H1 (cell line): ENCODE results near the gene GMIP. TPM values are rescaled to one million over a fixed set of nuclear protein-coding genes. Genes with fewer than 3 reads are reported as not detected.

ENCODE experiments used
- CTCF ChIA-PET: fragments of 300-600 bp; sonication (Branson Sonifier 250); formaldehyde crosslinking; loops from one replicate; lab custom pipeline; 2021; ENCODE audit not compliant: partially characterized antibody; lab: Charles Lee
- POLR2A ChIA-PET: fragments of 300-600 bp; sonication (Branson Sonifier 250); formaldehyde crosslinking; loops from one replicate; lab custom pipeline; 2021; ENCODE audit warnings: inconsistent platforms; ENCODE audit not compliant: partially characterized antibody; lab: Charles Lee
- DNase-seq, 2 experiments: peaks; one replicate each; pipeline versions ENCODE4 v3.0.0 to v3.0.0-alpha.2; 2010 to 2022; ENCODE audit warnings: low spot score in 2 of 2, low read depth in 1 of 2, mixed read lengths in 1 of 2
- FAIRE-seq: peaks from 2 replicates; lab custom pipeline; 2011; peaks lifted over from hg19 to GRCh38; lab: Jason Lieb, UNC
- H2AFZ ChIP-seq: 2 replicates; pipeline ENCODE4 v1.8.1; 2012; ENCODE audit warnings: low read length, inconsistent platforms
- H2AK5ac ChIP-seq: 2 replicates; pipeline ENCODE4 v1.6.1; 2013; ENCODE audit warnings: low read depth, low read length
- H2BK120ac ChIP-seq: replicated peaks from 2 replicates; pipeline ENCODE3; 2013; ENCODE audit warnings: low read depth, low read length, inconsistent platforms
- H2BK12ac ChIP-seq: 2 replicates; pipeline ENCODE4 v1.6.1; 2013; ENCODE audit warnings: low read depth, low read length
- H2BK15ac ChIP-seq: 2 replicates; pipeline ENCODE4 v1.6.1; 2013; ENCODE audit warnings: low read length
- H2BK20ac ChIP-seq: 2 replicates; pipeline ENCODE4 v1.6.1; 2013; ENCODE audit warnings: low read length
- H2BK5ac ChIP-seq: 2 replicates; pipeline ENCODE4 v1.6.1; 2013; ENCODE audit warnings: low read depth, low read length
- H3K14ac ChIP-seq: 2 replicates; pipeline ENCODE4 v1.6.1; 2013; ENCODE audit warnings: inconsistent platforms; ENCODE audit not compliant: insufficient read length
- H3K18ac ChIP-seq: 2 replicates; pipeline ENCODE4 v1.6.1; 2013; ENCODE audit warnings: low read length; ENCODE audit errors: extremely low read depth
- H3K23ac ChIP-seq: 2 replicates; pipeline ENCODE4 v1.6.1; 2013; ENCODE audit warnings: inconsistent platforms; ENCODE audit not compliant: insufficient read length
- H3K23me2 ChIP-seq: 2 replicates; pipeline ENCODE4 v1.6.1; 2013; ENCODE audit warnings: low read depth, low read length
- H3K27ac ChIP-seq: 2 replicates; pipeline ENCODE4 v1.6.1; 2011; ENCODE audit warnings: low read depth, low read length, inconsistent platforms
- H3K27me3 ChIP-seq, 4 experiments: replicated peaks in 1 of 4; 1 replicate in 1 of 4; 2 replicates in 3 of 4; pipeline versions ENCODE4 v1.6.1 to v1.8.1; 2011 to 2013; ENCODE audit warnings: low read length in 3 of 4, mild to moderate bottlenecking in 3 of 4, inconsistent platforms in 2 of 4, mixed read lengths in 2 of 4, moderate library complexity in 1 of 4; ENCODE audit not compliant: control insufficient read depth in 3 of 4, insufficient read depth in 3 of 4; ENCODE audit errors: extremely low read depth in 1 of 4
- H3K36me3 ChIP-seq, 4 experiments: 2 replicates each; pipeline versions ENCODE4 v1.6.1 to v1.8.1; 2011 to 2013; ENCODE audit warnings: mild to moderate bottlenecking in 4 of 4, low read length in 3 of 4, moderate library complexity in 2 of 4, control low read depth in 1 of 4, inconsistent platforms in 1 of 4; ENCODE audit not compliant: insufficient read depth in 4 of 4, control insufficient read depth in 2 of 4
- H3K4ac ChIP-seq: replicated peaks from 2 replicates; pipeline ENCODE3; 2013; ENCODE audit warnings: low read length, low read depth, mixed read lengths, inconsistent platforms; ENCODE audit not compliant: insufficient read length
- H3K4me1 ChIP-seq, 4 experiments: replicated peaks in 1 of 4; 1 replicate in 1 of 4; 2 replicates in 3 of 4; pipeline versions ENCODE4 v1.6.1 to v1.8.1; 2011 to 2013; ENCODE audit warnings: low read length in 3 of 4, inconsistent platforms in 2 of 4, mixed read lengths in 1 of 4; ENCODE audit not compliant: insufficient read depth in 4 of 4, control insufficient read depth in 3 of 4
- H3K4me2 ChIP-seq, 2 experiments: 2 replicates each; pipeline versions ENCODE4 v1.6.1 to v1.8.1; 2011 to 2013; ENCODE audit warnings: low read depth in 2 of 2, low read length in 2 of 2, control low read depth in 1 of 2, inconsistent platforms in 1 of 2, mild to moderate bottlenecking in 1 of 2; ENCODE audit not compliant: insufficient read depth in 1 of 2
- H3K4me3 ChIP-seq, 4 experiments: fragments of 200-600, 300-600 bp in 1 of 4; sonication (generic), shearing (Covaris generic), sonication (Bioruptor Twin) in 1 of 4; 2 replicates each; pipeline versions ENCODE4 v1.5.1 to v1.8.1; 2011 to 2016; ENCODE audit warnings: low read length in 4 of 4, low read depth in 3 of 4, control low read depth in 2 of 4, inconsistent platforms in 2 of 4, mild to moderate bottlenecking in 2 of 4, mixed read lengths in 1 of 4, moderate library complexity in 1 of 4; ENCODE audit not compliant: insufficient read depth in 2 of 4; ENCODE audit errors: extremely low read depth in 1 of 4
- H3K56ac ChIP-seq: replicated peaks from 2 replicates; pipeline ENCODE3; 2013; ENCODE audit warnings: low read depth, mild to moderate bottlenecking, mixed read lengths, low read length, inconsistent platforms; ENCODE audit not compliant: insufficient read length
- H3K79me1 ChIP-seq: 2 replicates; pipeline ENCODE4 v1.6.1; 2013; ENCODE audit warnings: low read depth, low read length, control low read depth
- H3K79me2 ChIP-seq, 2 experiments: 2 replicates each; pipeline versions ENCODE4 v1.6.1 to v1.8.1; 2012 to 2013; ENCODE audit warnings: low read length in 2 of 2, mild to moderate bottlenecking in 2 of 2, inconsistent platforms in 1 of 2; ENCODE audit not compliant: insufficient read depth in 2 of 2, control insufficient read depth in 1 of 2
- H3K9ac ChIP-seq, 4 experiments: replicated peaks in 1 of 4; 1 replicate in 1 of 4; 2 replicates in 3 of 4; pipeline versions ENCODE4 v1.6.1 to v1.8.1; 2011 to 2013; ENCODE audit warnings: low read depth in 3 of 4, low read length in 3 of 4, control low read depth in 2 of 4, mild to moderate bottlenecking in 2 of 4, moderate library complexity in 2 of 4, inconsistent platforms in 1 of 4; ENCODE audit errors: extremely low read depth in 1 of 4
- H3K9me3 ChIP-seq, 2 experiments: 2 replicates each; pipeline versions ENCODE4 v1.6.1 to v1.8.1; 2012 to 2013; ENCODE audit warnings: mild to moderate bottlenecking in 2 of 2, moderate library complexity in 2 of 2, control low read depth in 1 of 2, inconsistent platforms in 1 of 2, low read depth in 1 of 2, low read length in 1 of 2, mixed read lengths in 1 of 2; ENCODE audit not compliant: insufficient read depth in 2 of 2
- H4K20me1 ChIP-seq, 2 experiments: replicated peaks in 1 of 2; 2 replicates each; pipeline versions ENCODE3 to v1.8.1; 2011 to 2013; ENCODE audit warnings: inconsistent platforms in 2 of 2, low read length in 2 of 2, mild to moderate bottlenecking in 1 of 2; ENCODE audit not compliant: insufficient read depth in 2 of 2, control insufficient read depth in 1 of 2
- H4K5ac ChIP-seq: 2 replicates; pipeline ENCODE4 v1.6.1; 2013; ENCODE audit warnings: low read length, low read depth, mixed read lengths, inconsistent platforms; ENCODE audit not compliant: insufficient read length
- H4K8ac ChIP-seq: 2 replicates; pipeline ENCODE4 v1.8.0; 2013; ENCODE audit warnings: mild to moderate bottlenecking, moderate library complexity, low read length, inconsistent platforms; ENCODE audit not compliant: insufficient read depth; ENCODE audit errors: extremely low read depth
- H4K91ac ChIP-seq: replicated peaks from 2 replicates; pipeline ENCODE3; 2013; ENCODE audit warnings: low read length, mixed read lengths, inconsistent platforms; ENCODE audit not compliant: insufficient read length
- BCL11A ChIP-seq, 2 experiments: IDR thresholded peaks; one replicate each; pipeline ENCODE4 v1.6.1; 2011; ENCODE audit warnings: low read depth in 2 of 2, low read length in 2 of 2, mild to moderate bottlenecking in 2 of 2
- EZH2 ChIP-seq: fragments of 200-600 bp; sonication (generic); IDR thresholded peaks from 2 replicates; pipeline ENCODE4 v1.7.1; 2012; ENCODE audit warnings: low read depth, mild to moderate bottlenecking, moderate library complexity, low read length, inconsistent platforms; ENCODE audit not compliant: severe bottlenecking
- HDAC2 ChIP-seq, 2 experiments: fragments of 300-600 bp in 1 of 2; sonication (generic) in 1 of 2; IDR thresholded peaks; 2 replicates each; pipeline ENCODE4 v1.6.1; 2011 to 2012; ENCODE audit warnings: low read depth in 2 of 2, low read length in 2 of 2, mild to moderate bottlenecking in 2 of 2, moderate library complexity in 2 of 2, borderline replicate concordance in 1 of 2, inconsistent platforms in 1 of 2
- RBBP5 ChIP-seq: IDR thresholded peaks from 2 replicates; pipeline ENCODE4 v1.7.1; 2012; ENCODE audit warnings: low read depth, mild to moderate bottlenecking, inconsistent platforms, low read length, moderate library complexity, borderline replicate concordance
- WGBS, 2 experiments: shearing (Covaris generic) in 1 of 2; methylation state at CpG; one replicate each; pipeline versions ENCODE4 v1.1.6 to v1.1.7; 2013 to 2015; ENCODE audit warnings: low lambda C conversion rate in 2 of 2, mixed read lengths in 2 of 2, inconsistent platforms in 1 of 2, low coverage in 1 of 2, missing lambda C conversion rate in 1 of 2; ENCODE audit not compliant: insufficient replicate concordance in 2 of 2, insufficient coverage in 1 of 2, insufficient read length in 1 of 2; ENCODE audit errors: extremely low coverage in 1 of 2, missing lambda C conversion rate in 1 of 2; 5-methylcytosine and 5-hydroxymethylcytosine counted together
- polyA plus RNA-seq, 7 experiments: library from polyadenylated mRNA; depleted of rRNA in 3 of 7; stranded (reverse) in 5 of 7; unstranded in 2 of 7; fragments of >200 nt in 5 of 7; fragments of 200-250 nt in 2 of 7; gene quantifications; 1 replicate in 5 of 7; 2 replicates in 1 of 7; 4 replicates in 1 of 7; pipeline versions ENCODE4 v1.2.1 to v1.2.3, GENCODE V29; 2011 to 2013; ENCODE audit warnings: missing spikeins in 2 of 7, mixed read lengths in 2 of 7
- total RNA-seq: library from RNA; stranded (reverse); fragmentation: NEBNext Ultra II Directional; extraction: Animal tissue kit (Norgen Biotek cat#: 25700); gene quantifications from 2 replicates; pipeline ENCODE4 v1.2.1, GENCODE V29; 2021
- TF ChIP-seq, protein P1 (sequence below), 3 experiments: IDR thresholded peaks; 1 replicate in 2 of 3; 2 replicates in 1 of 3; pipeline versions ENCODE4 v1.5.1 to v1.6.1; 2011; ENCODE audit warnings: low read length in 3 of 3, mild to moderate bottlenecking in 3 of 3, inconsistent platforms in 2 of 3, low read depth in 1 of 3, moderate library complexity in 1 of 3; ENCODE audit not compliant: insufficient read depth in 1 of 3; ENCODE audit errors: control extremely low read depth in 1 of 3
- TF ChIP-seq, protein P2 (sequence below): IDR thresholded peaks from 2 replicates; pipeline ENCODE4 v1.6.1; 2011; ENCODE audit warnings: low read depth, mild to moderate bottlenecking, low read length; ENCODE audit not compliant: insufficient read depth

The GMIP gene
- total and polyA plus RNA-seq, 2 of the 8 experiments (the other 6 are each of a cell fraction or from before 2014, with no cell fraction given): 5.7 to 18.1 TPM

GRCh38 chr19:19656451-19657396, 13.3 kb upstream of the GMIP start:
- H2BK5ac ChIP-seq: no peak overlapping the region
- no peak for FAIRE-seq
- H3K4me1 ChIP-seq: peaks cover 0 to 3% (median 0%) of the 10 kb centered on the region in 4 experiments; a peak in 3 of 7 replicates
- H4K8ac ChIP-seq: peak overlapping the region; percentile 68; the same call in 1 of the 2 replicates
- H4K20me1 ChIP-seq: peaks cover 6 to 27% of the 10 kb centered on the region in 2 experiments
- H3K56ac ChIP-seq: no peak overlapping the region
- no peak overlapping the region for H2AK5ac ChIP-seq
- no peak overlapping the region for H2BK12ac ChIP-seq
- no peak overlapping the region for H3K14ac ChIP-seq
- H2BK120ac ChIP-seq: no peak overlapping the region
- ChIA-PET CTCF (interaction anchor here (5.0 kb wide), 1 partner anchor 13 kb away, joined by 19 read pairs; the partner anchor contains the start of gene GMIP), POLR2A (interaction anchor here (0.8 to 3.7 kb wide), 3 partner anchors 8 to 29 kb away, joined by 3 to 13 read pairs (median 4); partner anchors contain the start of genes GMIP and LPAR2)
- peaks cover 7 to 13% of the 10 kb centered on the region in 2 experiments for H3K79me2 ChIP-seq
- no peak for DNase-seq
- no peak overlapping the region for H2AFZ ChIP-seq
- H4K91ac ChIP-seq: no peak overlapping the region
- H3K9me3 ChIP-seq: no peaks in the 10 kb centered on the region
- H3K36me3 ChIP-seq: peaks cover 43 to 80% (median 67%) of the 10 kb centered on the region in 4 experiments
- H3K79me1 ChIP-seq: peaks cover 14% of the 10 kb centered on the region
- no peak overlapping the region for H3K9ac ChIP-seq
- no peak overlapping the region for H3K27ac ChIP-seq
- no peaks in the 10 kb centered on the region for H3K23me2 ChIP-seq
- H3K23ac ChIP-seq: no peak overlapping the region
- WGBS, 2 experiments: 94% methylated on average over 33 of the region's 33 CpGs; no CpG with 5 or more reads in 1 of the 2 experiments
- no peak overlapping the region for H3K4me3 ChIP-seq
- no peak overlapping the region for H4K5ac ChIP-seq
- H3K27me3 ChIP-seq: no peaks in the 10 kb centered on the region
- H3K4ac ChIP-seq: no peak overlapping the region
- no peak overlapping the region for H3K18ac ChIP-seq
- H3K4me2 ChIP-seq: no peak overlapping the region
- H2BK20ac ChIP-seq: no peak overlapping the region
- no peak overlapping the region for H2BK15ac ChIP-seq
- TF ChIP-seq RBBP5 (no peak), HDAC2 (IDR thresholded peaks at IDR 0.05; ENCODE audit: borderline replicate concordance in 1 of 2, low read depth in 2 of 2, low read length in 2 of 2) (no peak), EZH2 (no peak), BCL11A (IDR thresholded peaks at IDR 0.05; ENCODE audit: low read depth in 2 of 2, low read length in 2 of 2) (no peak)
- TF ChIP-seq, protein P1, sequence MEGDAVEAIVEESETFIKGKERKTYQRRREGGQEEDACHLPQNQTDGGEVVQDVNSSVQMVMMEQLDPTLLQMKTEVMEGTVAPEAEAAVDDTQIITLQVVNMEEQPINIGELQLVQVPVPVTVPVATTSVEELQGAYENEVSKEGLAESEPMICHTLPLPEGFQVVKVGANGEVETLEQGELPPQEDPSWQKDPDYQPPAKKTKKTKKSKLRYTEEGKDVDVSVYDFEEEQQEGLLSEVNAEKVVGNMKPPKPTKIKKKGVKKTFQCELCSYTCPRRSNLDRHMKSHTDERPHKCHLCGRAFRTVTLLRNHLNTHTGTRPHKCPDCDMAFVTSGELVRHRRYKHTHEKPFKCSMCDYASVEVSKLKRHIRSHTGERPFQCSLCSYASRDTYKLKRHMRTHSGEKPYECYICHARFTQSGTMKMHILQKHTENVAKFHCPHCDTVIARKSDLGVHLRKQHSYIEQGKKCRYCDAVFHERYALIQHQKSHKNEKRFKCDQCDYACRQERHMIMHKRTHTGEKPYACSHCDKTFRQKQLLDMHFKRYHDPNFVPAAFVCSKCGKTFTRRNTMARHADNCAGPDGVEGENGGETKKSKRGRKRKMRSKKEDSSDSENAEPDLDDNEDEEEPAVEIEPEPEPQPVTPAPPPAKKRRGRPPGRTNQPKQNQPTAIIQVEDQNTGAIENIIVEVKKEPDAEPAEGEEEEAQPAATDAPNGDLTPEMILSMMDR (IDR thresholded peaks at IDR 0.05; ENCODE audit: control extremely low read depth in 1 of 3, insufficient read depth in 1 of 3, low read depth in 1 of 3, low read length in 3 of 3): no peak
- TF ChIP-seq, protein P2, sequence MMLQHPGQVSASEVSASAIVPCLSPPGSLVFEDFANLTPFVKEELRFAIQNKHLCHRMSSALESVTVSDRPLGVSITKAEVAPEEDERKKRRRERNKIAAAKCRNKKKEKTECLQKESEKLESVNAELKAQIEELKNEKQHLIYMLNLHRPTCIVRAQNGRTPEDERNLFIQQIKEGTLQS: no peak
